WI38 (cell line): ENCODE results near the gene GLA.

Experiments
- H3K4me3 ChIP-seq: 2 replicates; pipeline ENCODE4 v1.5.1; 2011; ENCODE audit warnings: low read depth, mild to moderate bottlenecking, control low read depth, low read length
- TF ChIP-seq, protein P1 (sequence below): IDR thresholded peaks from 2 replicates; pipeline ENCODE4 v1.5.1; 2012; ENCODE audit warnings: low read depth, mild to moderate bottlenecking, control low read depth, low read length

The GLA gene

DNA sequence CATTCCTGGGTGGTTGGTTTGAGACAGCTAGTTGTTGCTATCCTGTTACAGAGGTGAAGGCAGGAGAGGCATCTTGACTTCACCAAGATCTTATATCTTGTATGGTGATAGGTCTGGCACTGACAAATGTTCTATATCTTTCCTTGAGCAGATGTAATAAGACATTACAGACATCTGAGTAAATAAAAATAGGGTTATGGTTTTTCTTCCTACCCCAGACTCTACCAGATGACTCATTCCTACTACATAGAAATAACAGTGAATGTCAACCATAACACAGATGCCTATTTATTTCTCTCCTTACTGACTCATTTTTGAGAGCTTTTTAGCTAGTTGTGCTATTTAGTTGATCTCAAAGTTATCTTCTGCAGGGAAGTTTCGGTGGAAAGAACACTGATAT is 22.2 kb upstream of the GLA start:
- TF ChIP-seq, protein P1, sequence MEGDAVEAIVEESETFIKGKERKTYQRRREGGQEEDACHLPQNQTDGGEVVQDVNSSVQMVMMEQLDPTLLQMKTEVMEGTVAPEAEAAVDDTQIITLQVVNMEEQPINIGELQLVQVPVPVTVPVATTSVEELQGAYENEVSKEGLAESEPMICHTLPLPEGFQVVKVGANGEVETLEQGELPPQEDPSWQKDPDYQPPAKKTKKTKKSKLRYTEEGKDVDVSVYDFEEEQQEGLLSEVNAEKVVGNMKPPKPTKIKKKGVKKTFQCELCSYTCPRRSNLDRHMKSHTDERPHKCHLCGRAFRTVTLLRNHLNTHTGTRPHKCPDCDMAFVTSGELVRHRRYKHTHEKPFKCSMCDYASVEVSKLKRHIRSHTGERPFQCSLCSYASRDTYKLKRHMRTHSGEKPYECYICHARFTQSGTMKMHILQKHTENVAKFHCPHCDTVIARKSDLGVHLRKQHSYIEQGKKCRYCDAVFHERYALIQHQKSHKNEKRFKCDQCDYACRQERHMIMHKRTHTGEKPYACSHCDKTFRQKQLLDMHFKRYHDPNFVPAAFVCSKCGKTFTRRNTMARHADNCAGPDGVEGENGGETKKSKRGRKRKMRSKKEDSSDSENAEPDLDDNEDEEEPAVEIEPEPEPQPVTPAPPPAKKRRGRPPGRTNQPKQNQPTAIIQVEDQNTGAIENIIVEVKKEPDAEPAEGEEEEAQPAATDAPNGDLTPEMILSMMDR = no peak
- H3K4me3 ChIP-seq = no peak overlapping the region

GRCh38 chrX:101427954-101428353 is 20.2 kb upstream of the GLA start:
- TF ChIP-seq, protein P1 = no peak

GRCh38 chrX:101419489-101419888 is 11.8 kb upstream of the GLA start:
- no peak overlapping the region for H3K4me3 ChIP-seq
- TF ChIP-seq, protein P1 = no peak

More at GRCh38 chrX:101427954-101428353, 20.2 kb upstream of the GLA start:
- H3K4me3 ChIP-seq = no peak overlapping the region

- peak overlapping the region; percentile 52 for H3K4me3 ChIP-seq
- TF ChIP-seq, protein P1 = no peak
These were observed 10.5 kb upstream of the GLA start for GRCh38 chrX:101417981-101418841.

DNA sequence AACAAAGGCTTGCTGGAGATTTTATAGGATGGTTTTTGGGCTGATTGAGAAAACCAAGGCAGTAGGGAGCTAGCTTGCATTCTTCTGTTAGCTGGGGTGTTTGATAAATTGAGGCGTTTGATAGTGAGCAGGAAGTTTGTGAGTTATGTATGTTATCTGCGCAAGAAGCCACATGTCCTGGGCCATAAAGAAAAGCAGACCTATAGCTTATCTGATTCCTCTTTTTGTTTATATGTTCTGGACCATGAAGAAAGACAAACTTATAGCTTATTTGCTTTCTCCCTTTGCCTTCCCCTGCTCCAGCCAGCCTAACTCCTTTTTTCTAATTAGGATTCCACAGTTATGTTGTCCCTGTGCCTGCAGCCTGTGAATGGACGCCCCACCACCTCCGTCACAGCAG is 9.5 kb upstream of the GLA start:
- TF ChIP-seq, protein P1 = no peak
- no peak overlapping the region for H3K4me3 ChIP-seq

DNA sequence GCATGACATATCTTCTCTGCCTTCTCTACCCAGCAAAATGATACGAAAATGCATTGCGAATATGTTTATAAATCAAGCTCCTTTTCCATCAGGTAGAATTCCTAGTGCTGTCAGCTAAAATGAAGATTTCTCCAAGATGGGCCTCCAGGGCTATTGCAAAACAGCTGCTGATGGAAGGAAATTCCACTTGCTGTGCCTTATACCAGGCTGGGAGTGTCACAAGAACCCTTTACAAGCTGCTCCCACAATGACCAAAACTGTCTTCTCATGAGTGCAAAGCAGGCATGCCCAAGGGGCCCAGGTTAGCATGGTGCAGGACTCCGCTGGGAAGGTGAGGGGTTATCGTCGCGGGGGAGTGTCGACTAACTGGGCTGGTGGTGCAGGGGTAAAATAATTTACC is 9.0 kb upstream of the GLA start:
- no peak overlapping the region for H3K4me3 ChIP-seq
- TF ChIP-seq, protein P1 = no peak
